C4-2B (cell line): ENCODE measurements around the gene TPR.

Source experiments
- H3K27ac ChIP-seq: fragments of 450-650 bp; 2 replicates; pipeline ENCODE4 v1.5.1; 2017
- ZFX ChIP-seq: fragments of 450-650 bp; IDR thresholded peaks from 2 replicates; pipeline ENCODE4 v1.6.1; 2017
- TF ChIP-seq, protein P1 (sequence below): fragments of 450-650 bp; conservative IDR thresholded peaks from 2 replicates; pipeline ENCODE4 v1.5.1; 2017; ENCODE audit warnings: mild to moderate bottlenecking

The TPR gene

DNA sequence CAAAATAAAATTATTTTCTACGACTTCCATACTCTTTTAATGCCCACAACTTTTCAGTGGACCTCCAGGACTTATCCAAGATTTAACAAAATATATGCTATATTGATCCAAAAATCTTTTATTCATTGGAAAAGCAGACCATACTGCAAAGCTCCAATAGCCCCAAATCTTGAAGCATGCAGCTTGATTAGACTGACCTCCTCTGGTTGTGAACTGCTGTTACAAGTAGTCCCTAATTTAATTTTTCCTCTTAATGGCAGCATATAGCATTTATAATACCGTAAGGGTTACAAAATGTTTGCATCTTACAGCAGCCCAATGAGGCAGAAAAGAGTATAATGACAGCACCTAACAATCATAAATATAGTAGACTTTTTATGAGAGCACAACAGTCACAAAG, 49.8 kb downstream of the TPR start:
- H3K27ac ChIP-seq = no peak overlapping the region
- no peak for TF ChIP-seq ZFX
- TF ChIP-seq, protein P1, sequence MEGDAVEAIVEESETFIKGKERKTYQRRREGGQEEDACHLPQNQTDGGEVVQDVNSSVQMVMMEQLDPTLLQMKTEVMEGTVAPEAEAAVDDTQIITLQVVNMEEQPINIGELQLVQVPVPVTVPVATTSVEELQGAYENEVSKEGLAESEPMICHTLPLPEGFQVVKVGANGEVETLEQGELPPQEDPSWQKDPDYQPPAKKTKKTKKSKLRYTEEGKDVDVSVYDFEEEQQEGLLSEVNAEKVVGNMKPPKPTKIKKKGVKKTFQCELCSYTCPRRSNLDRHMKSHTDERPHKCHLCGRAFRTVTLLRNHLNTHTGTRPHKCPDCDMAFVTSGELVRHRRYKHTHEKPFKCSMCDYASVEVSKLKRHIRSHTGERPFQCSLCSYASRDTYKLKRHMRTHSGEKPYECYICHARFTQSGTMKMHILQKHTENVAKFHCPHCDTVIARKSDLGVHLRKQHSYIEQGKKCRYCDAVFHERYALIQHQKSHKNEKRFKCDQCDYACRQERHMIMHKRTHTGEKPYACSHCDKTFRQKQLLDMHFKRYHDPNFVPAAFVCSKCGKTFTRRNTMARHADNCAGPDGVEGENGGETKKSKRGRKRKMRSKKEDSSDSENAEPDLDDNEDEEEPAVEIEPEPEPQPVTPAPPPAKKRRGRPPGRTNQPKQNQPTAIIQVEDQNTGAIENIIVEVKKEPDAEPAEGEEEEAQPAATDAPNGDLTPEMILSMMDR = peak; percentile 54

GRCh38 chr1:186323865-186324264, 51.2 kb downstream of the TPR start:
- TF ChIP-seq, protein P1 = no peak
- TF ChIP-seq ZFX = no peak
- no peak overlapping the region for H3K27ac ChIP-seq

GRCh38 chr1:186315570-186315969, 59.5 kb downstream of the TPR start:
- TF ChIP-seq, protein P1 = no peak
- no peak for TF ChIP-seq ZFX
- H3K27ac ChIP-seq = no peak overlapping the region

- TF ChIP-seq, protein P1 = no peak
- TF ChIP-seq ZFX = no peak
Observed at GRCh38 chr1:186311375-186312051, 63.5 kb downstream of the TPR start.

DNA sequence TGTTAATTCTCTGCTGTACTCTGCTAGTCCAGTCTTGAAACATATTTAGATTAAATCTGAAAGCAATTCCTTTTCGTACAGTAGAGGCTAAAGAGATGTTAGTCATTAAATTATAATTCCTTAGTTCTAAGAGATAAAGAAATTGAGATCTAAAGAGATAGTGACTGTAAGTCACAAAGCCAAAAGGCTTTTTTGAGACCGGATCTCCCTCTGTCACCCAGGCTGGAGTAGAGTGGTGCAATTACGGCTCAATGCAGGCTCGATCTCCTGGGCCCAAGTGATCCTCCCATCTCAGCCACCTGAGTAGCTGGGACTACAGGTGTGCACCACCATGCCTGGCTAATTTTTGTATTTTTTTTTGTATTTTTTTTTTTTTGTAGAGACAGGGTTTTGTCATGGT, 64.7 kb downstream of the TPR start:
- TF ChIP-seq, protein P1 = no peak
- TF ChIP-seq ZFX = no peak
- H3K27ac ChIP-seq = no peak overlapping the region

More at GRCh38 chr1:186311375-186312051, 63.5 kb downstream of the TPR start:
- H3K27ac ChIP-seq = no peak overlapping the region

GRCh38 chr1:186308264-186309060, 66.6 kb downstream of the TPR start:
- no peak for TF ChIP-seq ZFX
- TF ChIP-seq, protein P1 = no peak
- no peak overlapping the region for H3K27ac ChIP-seq

GRCh38 chr1:186307445-186307844, 67.6 kb downstream of the TPR start:
- no peak for TF ChIP-seq ZFX
- TF ChIP-seq, protein P1 = no peak
- H3K27ac ChIP-seq = no peak overlapping the region
